Body of pancreas (tissue), 4 donors: ENCODE results near the gene IL1A. TPM values are rescaled to one million over a fixed set of nuclear protein-coding genes. Genes with fewer than 3 reads are reported as not detected.

Experiments
- ATAC-seq: fragments of 150-250 bp; one replicate; pipeline ENCODE4 v1.9.1; 2016
- DNase-seq, 4 donors: peaks; one replicate each; pipeline ENCODE4 v3.0.0-alpha.2; 2019
- H3K27ac ChIP-seq, 4 donors: fragments of 200-600 bp; sonication (generic); 1 replicate in 3 of 4; 2 replicates in 1 of 4; pipeline versions ENCODE4 v1.5.1 to v1.6.1; 2016 to 2019; ENCODE audit warnings: mild to moderate bottlenecking in 1 of 4, mixed read lengths in 1 of 4, moderate library complexity in 1 of 4
- H3K27me3 ChIP-seq, 2 donors: fragments of 200-600 bp; sonication (generic); one replicate each; pipeline ENCODE4 v1.6.0; 2016; ENCODE audit warnings: mild to moderate bottlenecking in 1 of 2
- H3K36me3 ChIP-seq, 2 donors: fragments of 200-600 bp; sonication (generic); replicated peaks in 1 of 2; 2 replicates each; pipeline ENCODE4 v1.5.1; 2016; ENCODE audit warnings: low read depth in 2 of 2; ENCODE audit not compliant: insufficient read depth in 1 of 2
- H3K4me1 ChIP-seq: fragments of 200-600 bp; sonication (generic); one replicate; pipeline ENCODE4 v1.6.0; 2016
- H3K4me3 ChIP-seq, 2 donors: fragments of 200-600 bp; sonication (generic); 1 replicate in 1 of 2; 2 replicates in 1 of 2; pipeline ENCODE4 v1.5.1; 2016 to 2019
- H3K9me3 ChIP-seq, 3 donors: fragments of 200-600 bp; sonication (generic); 1 replicate in 2 of 3; 2 replicates in 1 of 3; pipeline ENCODE4 v1.5.1; 2016
- CTCF ChIP-seq, 7 experiments: fragments of 450-650 bp in 4 of 7; fragments of 200-600 bp in 3 of 7; sonication (generic) in 3 of 7; IDR thresholded peaks; one replicate each; pipeline ENCODE4 v1.5.1; 2016 to 2019; ENCODE audit warnings: antibody characterized with exemption in 7 of 7
- POLR2A ChIP-seq, 3 donors: fragments of 450-650 bp; IDR thresholded peaks; one replicate each; pipeline ENCODE4 v1.6.1; 2016; ENCODE audit warnings: antibody characterized with exemption in 3 of 3, mild to moderate bottlenecking in 2 of 3
- WGBS, 2 donors: methylation state at CpG; one replicate each; pipeline ENCODE4 v1.1.5; 2017; 5-methylcytosine and 5-hydroxymethylcytosine counted together
- intact Hi-C: fragments of 100-400 bp; cut with DNase I; formaldehyde crosslinking; loops from one replicate; pipeline ENCODE4 v1.15.1; 2023
- total RNA-seq, 2 donors: library from RNA; depleted of rRNA; stranded (reverse); fragments of >200 nt; gene quantifications; one replicate each; pipeline ENCODE4 v1.1.0, GENCODE V29; 2016

Gene IL1A
- total RNA-seq, 2 donors from 2014 or later = not detected

- Histone ChIP-seq H3K27me3 (no peaks in the 10 kb centered on the region), H3K9me3 (no peaks in the 10 kb centered on the region), H3K27ac (no peak overlapping the region), H3K4me1 (no peaks in the 10 kb centered on the region), H3K4me3 (no peak overlapping the region), H3K36me3 (no peaks in the 10 kb centered on the region)
- TF ChIP-seq CTCF (IDR thresholded peaks at IDR 0.05) (peak; percentile 86 to 97 (median 95)), POLR2A (IDR thresholded peaks at IDR 0.05) (no peak)
- DNase-seq (peak; percentile 88 to 92 (median 90)), ATAC-seq (peak; percentile 91)
- intact Hi-C loops = loop anchor here (10.0 kb wide), 1 partner anchor 102 kb away; no protein-coding TSS in a partner anchor
- 30 to 35% methylated on average over 5 to 19 of the region's 19 CpGs for WGBS, 2 donors
Observed at GRCh38 chr2:112726487-112727190, 57.7 kb downstream of the IL1A start.

- intact Hi-C loops = loop anchor here (10.0 kb wide), 1 partner anchor 101 kb away; no protein-coding TSS in a partner anchor
- H3K4me3 ChIP-seq = no peak overlapping the region
- ATAC-seq (no peak), DNase-seq (peak in 1 of 4 donors; percentile 13)
- no peaks in the 10 kb centered on the region for H3K36me3 ChIP-seq
- H3K4me1 ChIP-seq = no peaks in the 10 kb centered on the region
- no peaks in the 10 kb centered on the region for H3K27me3 ChIP-seq
- H3K9me3 ChIP-seq = no peaks in the 10 kb centered on the region
- TF ChIP-seq CTCF (IDR thresholded peaks at IDR 0.05) (no peak), POLR2A (IDR thresholded peaks at IDR 0.05) (no peak)
- 72 to 79% methylated on average over 7 to 13 of the region's 15 CpGs for WGBS, 2 donors
- H3K27ac ChIP-seq = no peak overlapping the region
Observed at GRCh38 chr2:112725545-112726457, 58.5 kb downstream of the IL1A start.

- TF ChIP-seq POLR2A (IDR thresholded peaks at IDR 0.05) (no peak), CTCF (IDR thresholded peaks at IDR 0.05) (no peak)
- no peaks in the 10 kb centered on the region for H3K4me1 ChIP-seq
- no peak overlapping the region for H3K27ac ChIP-seq
- DNase-seq (no peak), ATAC-seq (no peak)
- no peak overlapping the region for H3K4me3 ChIP-seq
- WGBS, 2 donors = 68 to 72% methylated on average over 9 to 21 of the region's 21 CpGs
- H3K36me3 ChIP-seq = no peaks in the 10 kb centered on the region
- no peaks in the 10 kb centered on the region for H3K9me3 ChIP-seq
- no peaks in the 10 kb centered on the region for H3K27me3 ChIP-seq
- intact Hi-C loops = loop anchor here (10.0 kb wide), 1 partner anchor 100 kb away; no protein-coding TSS in a partner anchor
Observed at GRCh38 chr2:112724591-112725525, 59.4 kb downstream of the IL1A start.

GRCh38 chr2:112723995-112724394 lies 60.3 kb downstream of the IL1A start:
- Histone ChIP-seq H3K27ac (no peak overlapping the region), H3K4me1 (no peaks in the 10 kb centered on the region), H3K36me3 (no peaks in the 10 kb centered on the region), H3K27me3 (no peaks in the 10 kb centered on the region), H3K9me3 (no peaks in the 10 kb centered on the region), H3K4me3 (no peak overlapping the region)
- ATAC-seq (no peak), DNase-seq (no peak)
- no peak for TF ChIP-seq CTCF (IDR thresholded peaks at IDR 0.05)
- TF ChIP-seq POLR2A (IDR thresholded peaks at IDR 0.05) = no peak
- 91 to 96% methylated on average over 4 to 8 of the region's 8 CpGs for WGBS, 2 donors
- intact Hi-C loops = loop anchor here (10.0 kb wide), 1 partner anchor 99 kb away; no protein-coding TSS in a partner anchor
